HepG2 (cell line): Measurements from ENCODE around the gene TXNL4A. TPM values are rescaled to one million over a fixed set of nuclear protein-coding genes. Genes with fewer than 3 reads are reported as not detected.

Experiments used
- ATAC-seq: fragments of 200-7000 bp; cut with Tn5 transposase; 3 replicates; pipeline ENCODE4 v1.9.1; 2020; ENCODE audit warnings: mild to moderate bottlenecking, moderate library complexity
- BruUV-seq: library from RNA; stranded (reverse); fragments of 400-500 nt; replicated peaks from 2 replicates; lab custom pipeline; 2021; lab: Mats Ljungman, UMichigan
- CTCF ChIA-PET: fragments of 300-600 bp; formaldehyde crosslinking; extraction: SDS; loops from one replicate; lab custom pipeline; 2021; ENCODE audit warnings: low total read pairs, inconsistent platforms, low intra/inter-chr PET ratio; lab: Yijun Ruan, JAX
- POLR2A ChIA-PET: fragments of 350-600 bp; sonication (Branson Sonifier 250); formaldehyde crosslinking; loops from one replicate; lab custom pipeline; 2020; ENCODE audit warnings: antibody characterized with exemption, inconsistent platforms; lab: Yijun Ruan, JAX
- DNase-seq: peaks from one replicate; pipeline ENCODE4 v3.0.0-alpha.2; 2015; ENCODE audit warnings: low spot score
- FAIRE-seq: peaks from 3 replicates; lab custom pipeline; 2011; peaks lifted over from hg19 to GRCh38; lab: Jason Lieb, UNC
- H2AFZ ChIP-seq: one replicate; pipeline ENCODE4 v1.6.1; 2011; ENCODE audit warnings: low read length, inconsistent platforms
- H3K27ac ChIP-seq: fragments of 300-600 bp; 3 replicates; pipeline ENCODE4 v1.8.0; 2011; ENCODE audit warnings: mixed run types, mild to moderate bottlenecking, mixed read lengths, low read length, inconsistent platforms; ENCODE audit not compliant: insufficient read depth; ENCODE audit errors: extremely low read length
- H3K27me3 ChIP-seq, 2 experiments: fragments of 200-600 bp in 1 of 2; 2 replicates in 1 of 2; 3 replicates in 1 of 2; pipeline versions ENCODE4 v1.6.0 to v1.8.0; 2011; ENCODE audit warnings: low read length in 2 of 2, mild to moderate bottlenecking in 2 of 2, moderate library complexity in 2 of 2, inconsistent platforms in 1 of 2; ENCODE audit not compliant: insufficient read depth in 2 of 2, control insufficient read depth in 1 of 2
- H3K36me3 ChIP-seq, 2 experiments: fragments of 200-600 bp in 1 of 2; replicated peaks in 1 of 2; 2 replicates in 1 of 2; 3 replicates in 1 of 2; pipeline versions ENCODE4 v1.5.1 to v1.8.0; 2011; ENCODE audit warnings: low read length in 2 of 2, inconsistent platforms in 1 of 2; ENCODE audit not compliant: insufficient read depth in 2 of 2, control insufficient read depth in 1 of 2
- H3K4me1 ChIP-seq: 2 replicates; pipeline ENCODE4 v1.5.1; 2012; ENCODE audit warnings: low read length, inconsistent platforms; ENCODE audit not compliant: insufficient read depth
- H3K4me2 ChIP-seq: 2 replicates; pipeline ENCODE4 v1.6.0; 2011; ENCODE audit warnings: low read depth, low read length, inconsistent platforms
- H3K4me3 ChIP-seq, 3 experiments: fragments of 200-600 bp in 1 of 3; sonication (generic), shearing (Covaris generic) in 1 of 3; replicated peaks in 1 of 3; 2 replicates each; pipeline ENCODE4 v1.5.1; 2011 to 2016; ENCODE audit warnings: low read length in 3 of 3, inconsistent platforms in 2 of 3, low read depth in 2 of 3, mild to moderate bottlenecking in 2 of 3, control low read depth in 1 of 3, mixed read lengths in 1 of 3; ENCODE audit not compliant: insufficient read depth in 1 of 3
- H3K79me2 ChIP-seq: one replicate; pipeline ENCODE4 v1.6.1; 2011; ENCODE audit warnings: low read length, inconsistent platforms; ENCODE audit not compliant: insufficient read depth
- H3K9ac ChIP-seq: 2 replicates; pipeline ENCODE4 v1.6.0; 2011; ENCODE audit warnings: mild to moderate bottlenecking, low read depth, low read length, inconsistent platforms; ENCODE audit not compliant: insufficient read depth
- H3K9me3 ChIP-seq: 2 replicates; pipeline ENCODE4 v1.5.1; 2012; ENCODE audit warnings: mild to moderate bottlenecking, low read length
- H4K20me1 ChIP-seq: 2 replicates; pipeline ENCODE4 v1.6.0; 2011; ENCODE audit warnings: inconsistent platforms, mild to moderate bottlenecking, low read length, moderate library complexity; ENCODE audit not compliant: insufficient read depth
- ATF4 ChIP-seq, 2 experiments: fragments of 450-650 bp in 1 of 2; sonication (generic) in 1 of 2; formaldehyde crosslinking; IDR thresholded peaks; 2 replicates each; pipeline versions ENCODE4 v1.5.0 to v1.8.0; 2020 to 2022; ENCODE audit warnings: mild to moderate bottlenecking in 1 of 2, missing genetic modification reagents in 1 of 2
- CBX1 ChIP-seq: IDR thresholded peaks from one replicate; pipeline ENCODE4 v1.6.1; 2016; ENCODE audit warnings: antibody characterized with exemption, low read depth
- GPBP1L1 ChIP-seq: sonication (generic); formaldehyde crosslinking; IDR thresholded peaks from 2 replicates; pipeline ENCODE4 v1.5.0; 2020; ENCODE audit warnings: mild to moderate bottlenecking, missing genetic modification reagents
- KLF9 ChIP-seq: IDR thresholded peaks from 2 replicates; pipeline ENCODE4 v1.6.1; 2016; ENCODE audit warnings: low read depth
- NR0B2 ChIP-seq: sonication (generic); formaldehyde crosslinking; IDR thresholded peaks from 2 replicates; pipeline ENCODE4 v1.4.0; 2020; ENCODE audit warnings: mild to moderate bottlenecking, missing genetic modification reagents
- RBM22 ChIP-seq: fragments of 200-400 bp; formaldehyde crosslinking; optimal IDR thresholded peaks from 2 replicates; pipeline ENCODE3; 2017; ENCODE audit warnings: mild to moderate bottlenecking, low read length, moderate library complexity
- TFDP1 ChIP-seq: IDR thresholded peaks from 2 replicates; pipeline ENCODE4 v1.6.1; 2016; ENCODE audit warnings: missing compliant biosample characterization, missing genetic modification reagents, borderline replicate concordance
- THAP9 ChIP-seq: sonication (generic); formaldehyde crosslinking; IDR thresholded peaks from 2 replicates; pipeline ENCODE4; 2020; ENCODE audit warnings: missing genetic modification reagents, mild to moderate bottlenecking, borderline replicate concordance
- ZBTB3 ChIP-seq: sonication (generic); formaldehyde crosslinking; IDR thresholded peaks from 2 replicates; pipeline ENCODE4 v1.4.0; 2020; ENCODE audit warnings: low read depth, mild to moderate bottlenecking, moderate library complexity, missing genetic modification reagents, borderline replicate concordance
- ZFP82 ChIP-seq: sonication (generic); formaldehyde crosslinking; IDR thresholded peaks from 2 replicates; pipeline ENCODE4 v1.5.1; 2020; ENCODE audit warnings: mild to moderate bottlenecking, missing genetic modification reagents, borderline replicate concordance
- ZFY ChIP-seq: sonication (generic); formaldehyde crosslinking; IDR thresholded peaks from 2 replicates; pipeline ENCODE4 v1.4.0; 2020; ENCODE audit warnings: missing genetic modification reagents
- ZNF260 ChIP-seq: sonication (generic); formaldehyde crosslinking; IDR thresholded peaks from 2 replicates; pipeline ENCODE4 v1.4.0; 2020; ENCODE audit warnings: missing genetic modification reagents, low read depth, mild to moderate bottlenecking, borderline replicate concordance
- ZNF557 ChIP-seq: sonication (generic); formaldehyde crosslinking; IDR thresholded peaks from 2 replicates; pipeline ENCODE4 v1.4.0; 2020; ENCODE audit warnings: missing genetic modification reagents
- ZNF781 ChIP-seq: sonication (generic); formaldehyde crosslinking; IDR thresholded peaks from 2 replicates; pipeline ENCODE4 v1.5.1; 2020; ENCODE audit warnings: borderline replicate concordance, mild to moderate bottlenecking, missing genetic modification reagents; ENCODE audit errors: not compliant biosample characterization
- ZNF784 ChIP-seq: sonication (generic); formaldehyde crosslinking; IDR thresholded peaks from 2 replicates; pipeline ENCODE4 v1.5.1; 2020; ENCODE audit warnings: missing genetic modification reagents, mild to moderate bottlenecking, borderline replicate concordance
- WGBS: methylation state at CpG from one replicate; pipeline ENCODE4 v1.1.6; 2017; ENCODE audit warnings: low lambda C conversion rate; 5-methylcytosine and 5-hydroxymethylcytosine counted together
- in situ Hi-C: cut with HindIII; loops from 2 replicates; pipeline ENCODE4 v1.10.0; 2017; ENCODE audit warnings: low pct_unique_long_range_greater_than_20kb; ENCODE audit not compliant: extremely low pct_ligation_motif_present
- intact Hi-C: fragments of 100-400 bp; cut with micrococcal nuclease; formaldehyde crosslinking; loops from one replicate; pipeline ENCODE4 v1.10.0; 2022; ENCODE audit not compliant: unreplicated experiment
- polyA plus RNA-seq, 8 experiments: library from polyadenylated mRNA; depleted of rRNA in 3 of 8; stranded (reverse) in 7 of 8; unstranded in 1 of 8; fragments of >200 nt; fragmentation: Illumina TruSeq in 4 of 8; extraction: Trizol in 4 of 8; gene quantifications; 2 replicates each; pipeline versions ENCODE4 v1.2.1 to v1.2.3, GENCODE V29; 2011 to 2016; ENCODE audit warnings: low read depth in 4 of 8, missing spikeins in 1 of 8, mixed read lengths in 1 of 8; ENCODE audit not compliant: insufficient read depth in 1 of 8
- total RNA-seq, 5 experiments: library from RNA; depleted of rRNA; stranded (reverse); fragments of >200 nt; fragmentation: Illumina TruSeq; extraction: Trizol; gene quantifications; 2 replicates each; pipeline ENCODE4 v1.2.3, GENCODE V29; 2016; ENCODE audit warnings: low read depth in 1 of 5

Gene TXNL4A
- total and polyA plus RNA-seq, 2 of the 13 experiments (the other 11 are each of a cell fraction or from before 2014, with no cell fraction given): 172 to 202 TPM

GRCh38 chr18:79955302-79956075, 32.9 kb downstream of the TXNL4A start:
- CTCF ChIA-PET: no interaction called here
- Histone ChIP-seq H2AFZ (no peak overlapping the region), H4K20me1 (peaks cover 3% of the 10 kb centered on the region; the same call in 1 of the 2 replicates), H3K4me3 (no peak overlapping the region), H3K27me3 (no peaks in the 10 kb centered on the region; a peak in 1 of 5 replicates), H3K79me2 (peaks cover 4% of the 10 kb centered on the region), H3K4me2 (no peak overlapping the region), H3K36me3 (no peaks in the 10 kb centered on the region), H3K9me3 (no peaks in the 10 kb centered on the region), H3K9ac (no peak overlapping the region), H3K4me1 (peaks cover 31% of the 10 kb centered on the region), H3K27ac (no peak overlapping the region)
- in situ Hi-C loops (no loop called here), intact Hi-C loops (no loop called here)
- DNase-seq (no peak), FAIRE-seq (no peak), ATAC-seq (no peak)
- BruUV-seq: no TSS peak
- WGBS: 97% methylated on average over 12 of the region's 12 CpGs
- TF ChIP-seq GPBP1L1 (CRISPR knock-in tag): no peak
- TF ChIP-seq RBM22: no peak
- no peak for TF ChIP-seq ZFP82 (CRISPR knock-in tag)
- TF ChIP-seq ATF4 (CRISPR knock-in tag; IDR thresholded peaks at IDR 0.05): no peak
- no peak for TF ChIP-seq NR0B2 (CRISPR knock-in tag)
- TF ChIP-seq KLF9 (CRISPR knock-in tag): no peak
- TF ChIP-seq ZFY (CRISPR knock-in tag): no peak
- no peak for TF ChIP-seq CBX1
- TF ChIP-seq ZBTB3 (CRISPR knock-in tag): no peak
- no peak for TF ChIP-seq THAP9 (CRISPR knock-in tag)
- TF ChIP-seq ZNF781 (CRISPR knock-in tag): no peak
- no peak for TF ChIP-seq ZNF557
- no peak for TF ChIP-seq ZNF260 (CRISPR knock-in tag)
- TF ChIP-seq ZNF784 (CRISPR knock-in tag): no peak
- no peak for TF ChIP-seq TFDP1 (CRISPR knock-in tag)
- POLR2A ChIA-PET: interaction anchor here (1.1 kb wide), 1 partner anchor 20 kb away, joined by 3 read pairs; no protein-coding TSS in a partner anchor
